ENCODE measurements around the gene CMTR1.

The CMTR1 gene

GRCh38 chr6:37406726-37407341, 26.2 kb upstream of the CMTR1 start:
- no peak overlapping the region for H3K4me2 ChIP-seq (ENCODE audit: low read length)
- no peak overlapping the region for H3K4me3 ChIP-seq (ENCODE audit: low read depth, low read length)
- no peaks in the 10 kb centered on the region for H3K79me2 ChIP-seq
- H3K9me3 ChIP-seq (ENCODE audit: control insufficient read depth, low read length), result no peaks in the 10 kb centered on the region
- H3K27me3 ChIP-seq (ENCODE audit: control insufficient read depth, insufficient read depth, low read length), result no peaks in the 10 kb centered on the region
- TF ChIP-seq, protein P1, sequence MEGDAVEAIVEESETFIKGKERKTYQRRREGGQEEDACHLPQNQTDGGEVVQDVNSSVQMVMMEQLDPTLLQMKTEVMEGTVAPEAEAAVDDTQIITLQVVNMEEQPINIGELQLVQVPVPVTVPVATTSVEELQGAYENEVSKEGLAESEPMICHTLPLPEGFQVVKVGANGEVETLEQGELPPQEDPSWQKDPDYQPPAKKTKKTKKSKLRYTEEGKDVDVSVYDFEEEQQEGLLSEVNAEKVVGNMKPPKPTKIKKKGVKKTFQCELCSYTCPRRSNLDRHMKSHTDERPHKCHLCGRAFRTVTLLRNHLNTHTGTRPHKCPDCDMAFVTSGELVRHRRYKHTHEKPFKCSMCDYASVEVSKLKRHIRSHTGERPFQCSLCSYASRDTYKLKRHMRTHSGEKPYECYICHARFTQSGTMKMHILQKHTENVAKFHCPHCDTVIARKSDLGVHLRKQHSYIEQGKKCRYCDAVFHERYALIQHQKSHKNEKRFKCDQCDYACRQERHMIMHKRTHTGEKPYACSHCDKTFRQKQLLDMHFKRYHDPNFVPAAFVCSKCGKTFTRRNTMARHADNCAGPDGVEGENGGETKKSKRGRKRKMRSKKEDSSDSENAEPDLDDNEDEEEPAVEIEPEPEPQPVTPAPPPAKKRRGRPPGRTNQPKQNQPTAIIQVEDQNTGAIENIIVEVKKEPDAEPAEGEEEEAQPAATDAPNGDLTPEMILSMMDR (IDR thresholded peaks at IDR 0.05), result no peak
- no peak overlapping the region for H2AFZ ChIP-seq
- no peak overlapping the region for H3K9ac ChIP-seq
- no peaks in the 10 kb centered on the region for H3K4me1 ChIP-seq
- H3K27ac ChIP-seq, result no peak overlapping the region
- no peaks in the 10 kb centered on the region for H3K36me3 ChIP-seq (ENCODE audit: control insufficient read depth, insufficient read depth, low read length)

- Histone ChIP-seq H3K9ac (no peak overlapping the region), H3K4me1 (no peaks in the 10 kb centered on the region), H3K36me3 (ENCODE audit: control insufficient read depth, insufficient read depth, low read length) (no peaks in the 10 kb centered on the region), H2AFZ (no peak overlapping the region), H3K27ac (no peak overlapping the region), H3K27me3 (ENCODE audit: control insufficient read depth, insufficient read depth, low read length) (no peaks in the 10 kb centered on the region), H3K79me2 (no peaks in the 10 kb centered on the region), H3K4me2 (ENCODE audit: low read length) (no peak overlapping the region), H3K9me3 (ENCODE audit: control insufficient read depth, low read length) (no peaks in the 10 kb centered on the region), H3K4me3 (ENCODE audit: low read depth, low read length) (no peak overlapping the region)
- TF ChIP-seq, protein P1 (IDR thresholded peaks at IDR 0.05), result no peak
Observed at GRCh38 chr6:37407948-37408347, 25.1 kb upstream of the CMTR1 start.

GRCh38 chr6:37409501-37409900, 23.5 kb upstream of the CMTR1 start:
- H3K9ac ChIP-seq, result no peak overlapping the region
- H3K79me2 ChIP-seq, result no peaks in the 10 kb centered on the region
- no peak overlapping the region for H3K4me3 ChIP-seq (ENCODE audit: low read depth, low read length)
- no peak overlapping the region for H3K27ac ChIP-seq
- H3K4me1 ChIP-seq, result no peaks in the 10 kb centered on the region
- no peaks in the 10 kb centered on the region for H3K36me3 ChIP-seq (ENCODE audit: control insufficient read depth, insufficient read depth, low read length)
- no peak overlapping the region for H2AFZ ChIP-seq
- no peaks in the 10 kb centered on the region for H3K27me3 ChIP-seq (ENCODE audit: control insufficient read depth, insufficient read depth, low read length)
- TF ChIP-seq, protein P1 (IDR thresholded peaks at IDR 0.05), result no peak
- no peaks in the 10 kb centered on the region for H3K9me3 ChIP-seq (ENCODE audit: control insufficient read depth, low read length)
- no peak overlapping the region for H3K4me2 ChIP-seq (ENCODE audit: low read length)

DNA sequence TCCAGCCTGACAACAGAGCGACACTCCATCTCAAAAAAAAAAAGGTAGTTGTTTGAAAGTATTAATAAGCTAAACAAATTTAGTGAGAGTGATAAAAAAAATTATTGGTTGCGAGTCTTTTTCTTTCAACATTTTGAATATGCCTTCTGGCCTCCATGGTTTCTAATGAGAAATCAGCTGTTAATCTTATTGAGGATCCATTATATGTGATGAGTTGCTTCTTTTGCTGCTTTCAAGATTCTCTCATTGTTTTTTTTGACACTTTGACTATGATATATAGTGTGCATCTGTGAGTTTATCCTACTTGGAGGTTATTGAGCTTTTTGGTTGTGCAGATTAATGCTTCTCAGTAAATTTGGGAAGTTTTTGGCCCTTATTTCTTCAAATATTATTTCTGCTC, 15.6 kb upstream of the CMTR1 start:
- Histone ChIP-seq H3K4me3 (ENCODE audit: low read depth, low read length) (no peak overlapping the region), H3K4me2 (ENCODE audit: low read length) (no peak overlapping the region), H3K4me1 (no peaks in the 10 kb centered on the region)

More for the DNA sequence above, 15.6 kb upstream of the CMTR1 start:
- H3K36me3 ChIP-seq (ENCODE audit: control insufficient read depth, insufficient read depth, low read length), result no peaks in the 10 kb centered on the region
- H3K79me2 ChIP-seq, result no peaks in the 10 kb centered on the region
- H3K9ac ChIP-seq, result no peak overlapping the region
- no peak overlapping the region for H3K27ac ChIP-seq
- no peaks in the 10 kb centered on the region for H3K9me3 ChIP-seq (ENCODE audit: control insufficient read depth, low read length)
- TF ChIP-seq, protein P1 (IDR thresholded peaks at IDR 0.05), result no peak
- no peak overlapping the region for H2AFZ ChIP-seq
- H3K27me3 ChIP-seq (ENCODE audit: control insufficient read depth, insufficient read depth, low read length), result no peaks in the 10 kb centered on the region

Measured in parathyroid adenoma (tissue), 2 donors.